B cell (primary cell): ENCODE data around the gene DYNLT4. TPM values are rescaled to one million over a fixed set of nuclear protein-coding genes. Genes with fewer than 3 reads are reported as not detected.

Experiments
- ATAC-seq: fragments of 200-7000 bp; cut with Tn5 transposase; one replicate; pipeline ENCODE4 v1.10.0; 2021; ENCODE audit warnings: low read depth, mild to moderate bottlenecking, moderate number of reproducible peaks, moderate library complexity
- CTCF ChIA-PET: fragments of 350-600 bp; sonication (Branson Sonifier 250); formaldehyde crosslinking; loops from one replicate; lab custom pipeline; 2021; ENCODE audit warnings: antibody characterized with exemption, inconsistent platforms; lab: Charles Lee
- POLR2A ChIA-PET: fragments of 350-600 bp; sonication (Branson Sonifier 250); formaldehyde crosslinking; loops from one replicate; lab custom pipeline; 2021; ENCODE audit warnings: antibody characterized with exemption; lab: Charles Lee
- DNase-seq: peaks from one replicate; pipeline ENCODE4 v3.0.0; 2013
- H2AFZ ChIP-seq: 2 replicates; pipeline ENCODE4 v1.6.1; 2012; ENCODE audit warnings: mild to moderate bottlenecking, low read depth, low read length; ENCODE audit not compliant: insufficient read depth, poor library complexity, severe bottlenecking
- H3K27ac ChIP-seq, 2 donors: 1 replicate in 1 of 2; 2 replicates in 1 of 2; pipeline ENCODE4 v1.5.1; 2012 to 2013; ENCODE audit warnings: low read length in 2 of 2, mild to moderate bottlenecking in 2 of 2, moderate library complexity in 1 of 2
- H3K27me3 ChIP-seq, 4 experiments: fragments of 200-600 bp in 1 of 4; sonication (generic) in 1 of 4; replicated peaks in 1 of 4; 1 replicate in 2 of 4; 2 replicates in 2 of 4; pipeline versions ENCODE4 v1.6.1 to v1.7.0; 2013 to 2016; ENCODE audit warnings: low read length in 3 of 4, mild to moderate bottlenecking in 2 of 4, mixed read lengths in 1 of 4, moderate library complexity in 1 of 4; ENCODE audit not compliant: insufficient read depth in 4 of 4, control insufficient read depth in 3 of 4; ENCODE audit errors: control extremely low read depth in 1 of 4
- H3K36me3 ChIP-seq, 2 experiments: replicated peaks in 1 of 2; 1 replicate in 1 of 2; 2 replicates in 1 of 2; pipeline versions ENCODE4 v1.6.1 to v1.7.1; 2013; ENCODE audit warnings: low read length in 1 of 2; ENCODE audit not compliant: insufficient read depth in 2 of 2, control insufficient read depth in 1 of 2; ENCODE audit errors: control extremely low read depth in 1 of 2, extremely low read depth in 1 of 2
- H3K4me1 ChIP-seq, 2 donors: fragments of 200-600 bp in 1 of 2; sonication (generic) in 1 of 2; 1 replicate in 1 of 2; 2 replicates in 1 of 2; pipeline versions ENCODE4 v1.5.1 to v1.6.1; 2013 to 2017; ENCODE audit warnings: low read length in 2 of 2; ENCODE audit not compliant: control insufficient read depth in 2 of 2, insufficient read depth in 2 of 2
- H3K4me2 ChIP-seq: replicated peaks from 2 replicates; pipeline ENCODE3; 2012; ENCODE audit warnings: mild to moderate bottlenecking, low read depth, low read length; ENCODE audit not compliant: poor library complexity, severe bottlenecking
- H3K4me3 ChIP-seq, 5 experiments: fragments of 200-600 bp in 1 of 5; sonication (generic) in 1 of 5; 1 replicate in 3 of 5; 2 replicates in 2 of 5; pipeline versions ENCODE4 v1.5.1 to v1.7.0; 2011 to 2016; ENCODE audit warnings: low read length in 4 of 5, mild to moderate bottlenecking in 4 of 5, low read depth in 2 of 5, control low read depth in 1 of 5, moderate library complexity in 1 of 5; ENCODE audit not compliant: insufficient read depth in 1 of 5; ENCODE audit errors: control extremely low read depth in 1 of 5, extremely low read depth in 1 of 5
- H3K79me2 ChIP-seq: fragments of 200-600 bp; sonication (generic); one replicate; pipeline ENCODE4 v1.6.0; 2016; ENCODE audit warnings: low read length; ENCODE audit not compliant: control insufficient read depth, insufficient read depth
- H3K9ac ChIP-seq: fragments of 200-600 bp; sonication (generic); 2 replicates; pipeline ENCODE4 v1.6.1; 2017; ENCODE audit warnings: mild to moderate bottlenecking, low read length, moderate library complexity
- H3K9me3 ChIP-seq, 3 donors: one replicate each; pipeline versions ENCODE4 v1.6.1 to v1.7.1; 2013; ENCODE audit warnings: low read length in 2 of 3; ENCODE audit not compliant: control insufficient read depth in 2 of 3, insufficient read depth in 1 of 3; ENCODE audit errors: control extremely low read depth in 1 of 3
- H4K20me1 ChIP-seq: 2 replicates; pipeline ENCODE4 v1.6.0; 2012; ENCODE audit warnings: mild to moderate bottlenecking, low read length; ENCODE audit not compliant: insufficient read depth, control insufficient read depth, poor library complexity, severe bottlenecking
- H3K27ac Mint-ChIP-seq: one replicate; pipeline ENCODE4 v1.8.0; 2021; ENCODE audit warnings: mixed read lengths
- H3K27me3 Mint-ChIP-seq: one replicate; pipeline ENCODE4 v1.8.0; 2021; ENCODE audit warnings: mixed read lengths
- H3K4me1 Mint-ChIP-seq: one replicate; pipeline ENCODE4 v1.8.0; 2021; ENCODE audit warnings: mixed read lengths
- H3K4me3 Mint-ChIP-seq: one replicate; pipeline ENCODE4 v1.8.0; 2021; ENCODE audit warnings: mixed read lengths
- H3K9me3 Mint-ChIP-seq: one replicate; pipeline ENCODE4 v1.8.0; 2022; ENCODE audit warnings: mixed read lengths; ENCODE audit not compliant: insufficient read depth
- EZH2 ChIP-seq: IDR thresholded peaks from 2 replicates; pipeline ENCODE4 v1.6.1; 2012; ENCODE audit warnings: borderline replicate concordance, low read depth, mild to moderate bottlenecking, moderate library complexity, low read length; ENCODE audit not compliant: insufficient read depth, poor library complexity, severe bottlenecking
- WGBS: methylation state at CpG from one replicate; pipeline ENCODE4 v1.1.5; 2013; ENCODE audit warnings: missing lambda C conversion rate; ENCODE audit not compliant: insufficient coverage; 5-methylcytosine and 5-hydroxymethylcytosine counted together
- intact Hi-C: fragments of 100-400 bp; cut with micrococcal nuclease; formaldehyde crosslinking; loops from one replicate; pipeline ENCODE4 v1.10.0; 2022
- polyA plus RNA-seq: library from polyadenylated mRNA; depleted of rRNA; stranded (reverse); fragments of >200 nt; gene quantifications from 2 replicates; pipeline ENCODE4 v1.2.3, GENCODE V29; 2012
- total RNA-seq, 2 donors: library from RNA; stranded (reverse); fragments of 120-200 nt in 1 of 2; gene quantifications; 1 replicate in 1 of 2; 2 replicates in 1 of 2; pipeline versions ENCODE4 v1.2.3 to v1.2.4, GENCODE V29; 2013 to 2022
- TF ChIP-seq, protein P1 (sequence below): fragments of 200-600 bp; IDR thresholded peaks from one replicate; pipeline ENCODE4 v1.8.0; 2022; ENCODE audit warnings: antibody characterized with exemption, mild to moderate bottlenecking

Gene DYNLT4
- total and polyA plus RNA-seq, 2 donors (not counting 1 experiment from before 2014, with no cell fraction given), result 0.19 to 0.39 TPM

DNA sequence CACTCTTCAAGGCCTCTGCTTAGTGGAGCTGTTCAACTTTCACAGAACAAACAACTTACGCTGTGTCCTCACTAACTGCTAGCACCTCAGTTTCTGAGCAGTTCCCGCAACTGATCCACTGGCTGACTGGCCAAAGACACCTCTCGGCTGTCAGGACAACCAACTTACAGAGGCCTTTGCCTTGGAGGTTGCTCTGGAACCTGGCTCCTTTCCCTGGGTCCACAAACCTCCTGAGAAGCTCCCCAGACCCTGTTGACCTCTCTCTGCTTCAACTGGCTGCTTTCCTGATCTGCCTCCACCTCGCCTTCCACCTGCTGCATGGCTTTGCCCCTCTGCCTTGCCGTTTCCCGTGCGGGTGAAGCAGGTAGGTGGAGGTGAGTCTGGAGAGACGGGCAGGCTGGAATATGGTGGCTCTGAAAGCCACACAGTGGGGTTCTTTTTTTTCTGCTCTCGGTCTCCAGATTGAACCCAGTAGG is 14.1 kb upstream of the DYNLT4 start:
- H3K4me3 Mint-ChIP-seq, result peak overlapping the region; percentile 93
- Histone ChIP-seq H3K36me3 (no peaks in the 10 kb centered on the region), H3K4me2 (no peak overlapping the region), H3K4me1 (peaks cover 13 to 20% of the 10 kb centered on the region in 2 donors), H3K27ac (no peak overlapping the region), H3K4me3 (no peak overlapping the region), H2AFZ (no peak overlapping the region), H3K9ac (no peak overlapping the region), H3K9me3 (no peaks in the 10 kb centered on the region), H4K20me1 (no peaks in the 10 kb centered on the region), H3K27me3 (no peaks in the 10 kb centered on the region), H3K79me2 (no peaks in the 10 kb centered on the region)
- no peak for ATAC-seq
- H3K27ac Mint-ChIP-seq, result peak overlapping the region; percentile 100
- H3K9me3 Mint-ChIP-seq, result no peaks in the 10 kb centered on the region
- DNase-seq, result no peak
- ChIA-PET CTCF (interaction anchor here (0.8 to 6.7 kb wide), 10 partner anchors 15 to 482 kb away, joined by 3 to 70 read pairs (median 4); partner anchors contain the start of genes HECTD3, PLK3 and RNU5D-1), POLR2A (interaction anchor here (0.6 to 5.2 kb wide), 6 partner anchors 13 to 482 kb away, joined by 5 to 61 read pairs (median 18); partner anchors contain the start of genes BTBD19, DYNLT4, PLK3 and RPS8)
- no peak for TF ChIP-seq EZH2
- TF ChIP-seq, protein P1, sequence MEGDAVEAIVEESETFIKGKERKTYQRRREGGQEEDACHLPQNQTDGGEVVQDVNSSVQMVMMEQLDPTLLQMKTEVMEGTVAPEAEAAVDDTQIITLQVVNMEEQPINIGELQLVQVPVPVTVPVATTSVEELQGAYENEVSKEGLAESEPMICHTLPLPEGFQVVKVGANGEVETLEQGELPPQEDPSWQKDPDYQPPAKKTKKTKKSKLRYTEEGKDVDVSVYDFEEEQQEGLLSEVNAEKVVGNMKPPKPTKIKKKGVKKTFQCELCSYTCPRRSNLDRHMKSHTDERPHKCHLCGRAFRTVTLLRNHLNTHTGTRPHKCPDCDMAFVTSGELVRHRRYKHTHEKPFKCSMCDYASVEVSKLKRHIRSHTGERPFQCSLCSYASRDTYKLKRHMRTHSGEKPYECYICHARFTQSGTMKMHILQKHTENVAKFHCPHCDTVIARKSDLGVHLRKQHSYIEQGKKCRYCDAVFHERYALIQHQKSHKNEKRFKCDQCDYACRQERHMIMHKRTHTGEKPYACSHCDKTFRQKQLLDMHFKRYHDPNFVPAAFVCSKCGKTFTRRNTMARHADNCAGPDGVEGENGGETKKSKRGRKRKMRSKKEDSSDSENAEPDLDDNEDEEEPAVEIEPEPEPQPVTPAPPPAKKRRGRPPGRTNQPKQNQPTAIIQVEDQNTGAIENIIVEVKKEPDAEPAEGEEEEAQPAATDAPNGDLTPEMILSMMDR, result no peak
- peaks cover 29% of the 10 kb centered on the region for H3K4me1 Mint-ChIP-seq
- WGBS, result 98% methylated on average over 8 of the region's 9 CpGs
- intact Hi-C loops, result no loop called here
- H3K27me3 Mint-ChIP-seq, result no peaks in the 10 kb centered on the region
